Measurements from ENCODE around the gene CD82.
"Not testable (repeated sequence)": the region's sequence is repeated elsewhere in the genome, so short reads cannot be mapped to it uniquely, and the experiment has no call there.

The CD82 gene

DNA sequence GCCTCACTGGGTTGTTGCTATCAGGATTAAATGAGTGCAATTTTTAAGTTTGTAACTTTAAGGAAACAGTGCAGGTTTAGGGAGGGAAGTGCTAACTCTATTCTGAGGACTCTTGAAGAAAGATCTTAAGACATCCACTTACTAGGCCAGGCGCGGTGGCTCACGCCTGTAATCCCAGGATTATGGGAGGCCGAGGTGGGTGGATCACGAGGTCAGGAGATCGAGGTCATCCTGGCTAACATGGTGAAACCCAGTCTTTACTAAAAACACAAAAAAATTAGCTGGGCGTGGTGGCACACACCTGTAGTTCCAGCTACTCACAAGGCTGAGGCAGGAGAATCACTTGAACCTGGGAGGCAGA is 5.5 kb upstream of the CD82 start:
- DNase-seq (ENCODE audit: low read depth in 2 of 2), result not testable (repeated sequence)

DNA sequence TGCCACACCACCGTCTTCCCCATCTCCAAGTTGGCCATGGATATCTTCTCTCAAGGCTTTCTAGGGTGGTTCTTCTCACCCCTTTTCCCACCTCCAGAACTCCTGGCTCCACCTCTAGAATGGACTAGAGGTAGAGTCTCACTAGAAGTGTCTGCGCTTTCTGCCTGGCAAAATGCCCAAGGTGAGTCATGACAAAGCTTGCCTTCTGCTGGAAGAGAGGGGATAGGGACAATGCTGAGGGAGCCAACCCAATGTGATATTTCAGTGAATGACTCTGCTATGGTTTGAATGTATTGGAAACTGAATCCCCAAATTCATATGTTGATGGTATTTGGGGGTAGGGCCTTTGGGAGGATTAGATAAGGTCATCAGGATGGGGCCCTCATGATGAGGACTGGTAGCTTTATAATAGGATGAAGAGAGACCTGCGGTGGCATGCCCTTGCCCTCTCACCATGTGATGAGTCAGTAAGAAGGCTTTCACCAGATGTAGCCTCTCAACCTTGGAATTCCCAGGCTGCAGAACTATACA is 4.1 kb upstream of the CD82 start:
- DNase-seq (ENCODE audit: low read depth in 2 of 2), result no peak

DNA sequence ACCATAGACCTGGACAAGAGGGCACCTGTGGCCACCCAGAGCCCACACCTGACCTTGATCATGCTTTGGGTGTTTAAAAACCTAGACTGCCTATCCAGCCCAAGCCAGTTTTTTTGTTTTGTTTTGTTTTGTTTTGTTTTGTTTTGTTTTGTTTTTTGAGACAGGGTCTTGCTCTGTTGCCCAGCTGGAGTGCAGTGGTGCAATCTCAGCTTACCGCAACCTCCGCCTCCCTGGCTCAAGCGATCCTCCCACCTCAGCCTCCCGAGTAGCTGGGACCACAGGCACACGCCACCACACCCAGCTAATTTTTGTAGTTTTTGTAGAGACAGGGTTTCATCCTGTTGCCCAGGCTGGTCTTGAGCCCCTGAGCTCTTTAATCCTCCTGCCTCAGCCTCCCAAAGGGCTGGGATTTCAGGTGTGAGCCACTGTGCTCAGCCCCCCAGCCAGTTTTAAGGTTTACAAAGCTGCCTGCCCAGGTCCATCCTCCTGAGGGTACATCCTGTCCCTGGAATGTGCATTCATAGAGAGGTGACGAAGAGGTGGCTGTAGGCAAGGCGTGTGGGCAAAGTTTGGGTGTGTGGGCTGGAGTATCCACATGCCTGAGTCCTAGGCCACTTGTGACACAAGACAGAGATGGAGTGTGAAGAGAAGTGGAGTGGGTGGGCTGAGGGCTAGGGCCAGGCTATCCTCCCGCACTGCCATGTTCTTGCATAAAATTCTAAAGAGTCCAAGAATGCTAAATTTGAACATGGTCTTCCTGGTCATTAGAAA is 3.3 kb upstream of the CD82 start:
- DNase-seq (ENCODE audit: low read depth in 2 of 2), result no peak

DNA sequence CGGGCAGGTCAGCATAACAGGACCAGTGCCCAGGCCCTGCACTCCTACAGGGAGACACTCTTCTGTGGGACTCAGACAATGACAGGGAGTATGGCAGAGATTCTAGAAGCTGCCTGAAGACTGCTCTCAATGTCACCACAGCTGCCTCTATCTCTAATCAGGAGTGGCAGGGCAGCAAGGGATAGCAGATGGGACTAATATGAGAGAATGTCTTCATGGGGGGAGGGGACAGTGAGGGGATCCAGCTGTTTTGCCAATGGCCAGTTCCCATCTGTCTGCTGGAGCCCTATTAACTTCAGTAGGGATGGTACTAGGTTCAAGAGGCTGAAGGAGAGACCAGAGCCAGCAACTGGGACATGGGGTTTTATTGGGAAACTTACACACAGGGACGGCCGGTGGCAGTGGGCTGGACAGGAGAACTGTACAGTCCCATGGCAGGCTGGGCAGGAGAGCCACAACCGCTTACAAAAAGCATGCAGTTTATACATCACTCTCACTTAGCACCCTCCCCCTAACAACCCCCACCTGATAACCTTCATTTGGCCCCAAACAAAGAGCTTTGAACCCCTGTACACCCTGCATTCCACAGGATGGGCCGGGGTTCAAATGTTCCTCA is 2.5 kb upstream of the CD82 start:
- DNase-seq (ENCODE audit: low read depth in 2 of 2), result no peak

DNA sequence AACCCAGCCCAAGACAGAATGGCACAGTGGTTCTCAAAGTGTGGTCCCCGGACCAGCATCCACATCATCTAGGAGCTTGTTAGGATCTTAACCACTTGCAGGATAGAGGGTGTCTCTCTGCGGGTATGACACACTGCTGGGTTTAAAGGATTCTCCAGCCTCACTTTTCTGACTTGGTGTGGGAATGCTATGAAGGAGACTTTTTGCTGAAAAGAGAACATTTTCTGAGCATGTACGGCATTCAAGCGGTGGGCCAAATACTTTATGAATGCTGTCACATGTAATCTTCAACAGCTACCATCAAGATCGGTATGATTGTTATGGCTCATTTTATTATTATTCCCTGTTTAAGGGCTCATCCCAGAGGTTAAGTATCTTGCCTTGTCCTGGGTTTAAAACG is 1.8 kb upstream of the CD82 start:
- DNase-seq (ENCODE audit: low read depth in 2 of 2), result no peak

DNA sequence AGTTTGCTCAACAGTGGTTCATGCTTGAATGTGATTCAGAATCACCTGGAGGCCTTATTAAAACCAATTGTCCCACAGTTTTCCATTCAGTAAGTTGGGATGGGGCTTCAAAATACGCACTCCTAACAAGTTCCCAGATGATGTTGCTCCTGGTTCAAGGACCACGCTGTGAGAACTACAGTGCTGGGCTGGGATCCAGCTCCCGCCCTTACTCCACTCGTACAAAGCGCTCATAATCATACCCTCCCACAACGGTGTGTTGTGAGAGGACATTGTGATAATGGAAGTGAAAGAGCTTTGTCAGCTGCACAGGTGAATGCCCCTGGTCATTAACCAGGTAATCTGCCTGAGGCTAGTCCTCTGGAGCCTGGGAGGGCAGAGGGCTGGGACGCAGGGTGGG is 1.3 kb upstream of the CD82 start:
- DNase-seq (ENCODE audit: low read depth in 2 of 2), result no peak

DNA sequence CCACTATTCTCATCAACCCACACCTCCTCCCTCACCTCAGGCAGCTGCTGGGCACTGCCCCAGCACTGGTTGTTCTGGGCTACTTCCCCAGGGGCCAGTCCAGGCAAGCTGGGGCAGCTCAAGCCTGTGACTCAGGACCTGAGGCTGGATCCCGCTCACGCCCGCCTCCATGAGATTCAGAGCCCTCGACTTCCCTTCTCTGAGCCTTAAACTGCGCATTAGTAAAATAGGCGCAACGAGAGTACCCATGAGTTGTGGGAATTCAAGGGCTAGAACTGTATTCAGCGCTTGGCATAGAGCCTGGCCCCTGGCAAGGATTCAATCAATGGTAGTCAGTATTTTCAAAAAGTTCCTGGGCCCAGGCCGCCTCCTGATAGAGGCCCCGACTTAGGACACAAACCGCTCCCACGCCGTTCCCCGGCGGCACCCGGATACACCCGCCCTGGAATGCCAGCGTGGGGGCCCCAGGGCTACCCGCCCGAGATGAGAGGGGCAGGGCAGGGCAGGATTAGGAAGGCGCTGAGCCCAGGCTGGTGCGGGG is 723 bp upstream of the CD82 start:
- DNase-seq (ENCODE audit: low read depth in 2 of 2), result no peak

DNA sequence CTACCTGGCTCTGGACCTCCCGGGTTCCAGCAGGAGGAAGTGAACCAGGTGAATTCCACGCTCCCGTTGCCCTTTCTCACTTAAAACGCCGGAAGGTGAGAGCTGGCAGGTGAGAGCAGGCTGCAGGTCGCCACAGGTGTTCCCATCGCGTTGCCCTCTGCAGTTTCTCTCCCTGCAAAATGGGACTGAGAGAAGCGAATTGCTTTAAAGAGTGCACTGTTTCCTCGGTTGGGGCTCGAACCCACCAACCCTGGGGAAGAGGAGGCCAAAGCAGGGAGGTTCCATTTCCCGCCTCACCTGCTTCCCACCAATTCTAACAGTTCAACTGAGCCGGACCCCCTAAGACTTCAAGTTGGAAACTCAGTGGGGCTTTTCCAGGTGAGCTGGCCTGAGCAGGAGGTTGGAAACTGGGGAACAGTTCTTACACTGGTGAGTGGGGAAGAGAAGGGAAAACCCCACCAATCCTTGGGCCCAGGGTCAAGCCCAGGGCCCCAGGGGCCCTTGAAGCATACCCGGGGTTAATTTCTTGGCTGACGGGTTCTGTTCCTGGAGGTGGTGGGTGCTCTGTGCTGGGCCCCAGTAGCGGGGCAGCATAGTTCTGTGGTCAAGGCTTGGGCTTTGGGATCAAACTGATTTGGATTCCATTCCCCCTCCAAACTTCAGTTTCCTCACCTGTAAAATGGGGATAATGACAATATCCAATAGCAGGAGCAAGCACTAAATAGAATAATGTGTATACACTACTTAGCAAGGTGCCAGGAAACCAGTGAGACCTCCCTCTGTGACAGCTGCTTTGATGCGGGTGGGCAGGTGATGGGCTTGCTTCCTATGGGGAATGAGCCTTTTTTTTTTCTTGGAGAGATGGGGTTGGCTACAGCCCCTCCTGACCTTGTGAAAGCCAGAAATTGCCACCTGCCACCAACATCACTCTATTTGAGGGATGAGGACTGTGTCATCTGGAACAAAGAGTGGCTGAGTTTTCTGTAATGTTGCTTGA is 788 bp downstream of the CD82 start:
- no peak for DNase-seq (ENCODE audit: low read depth in 2 of 2)

DNA sequence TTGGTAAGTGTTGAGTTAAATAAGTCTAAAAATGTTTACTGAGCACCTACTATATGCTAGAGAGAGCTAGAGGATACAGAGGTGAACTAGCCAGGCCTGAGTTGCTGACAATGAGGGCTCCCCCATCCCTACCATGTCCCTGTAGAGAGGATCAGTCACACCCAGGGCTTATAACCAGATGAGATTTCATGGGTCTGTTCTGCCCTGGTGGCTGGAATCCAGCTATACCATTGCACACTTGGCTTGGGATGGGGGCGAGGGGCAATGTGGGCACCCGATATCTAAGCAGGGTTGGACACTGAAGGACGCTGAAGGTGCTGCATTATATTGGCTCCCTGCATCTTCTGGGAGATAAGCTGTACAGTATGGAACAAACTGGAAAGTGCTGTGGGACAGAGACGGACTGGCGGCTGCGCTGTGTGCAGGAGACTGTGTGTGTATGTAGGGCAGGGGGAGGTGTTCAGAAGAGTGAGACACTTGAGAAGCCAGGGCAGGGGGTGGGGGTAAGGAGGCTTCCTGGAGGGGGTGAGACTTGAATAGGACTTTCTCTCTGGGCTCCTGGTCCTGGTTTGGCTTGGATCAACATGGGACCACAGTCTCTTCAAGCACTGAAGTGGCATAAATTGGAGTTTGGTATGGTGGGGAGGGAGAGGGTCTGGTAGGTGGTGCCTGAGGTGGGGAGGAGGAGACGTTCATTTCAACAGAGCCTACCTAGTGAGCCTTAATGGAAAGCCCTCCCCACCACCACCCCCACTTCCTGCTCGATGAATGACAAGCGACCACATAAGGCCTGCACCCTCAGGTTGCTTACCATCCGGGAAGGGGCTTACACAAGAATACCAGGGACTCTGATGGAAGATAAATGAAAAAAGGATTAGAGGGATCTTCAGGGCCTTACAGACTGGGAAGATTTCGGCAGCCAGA is 1.8 kb downstream of the CD82 start:
- no peak for DNase-seq (ENCODE audit: low read depth in 2 of 2)

DNA sequence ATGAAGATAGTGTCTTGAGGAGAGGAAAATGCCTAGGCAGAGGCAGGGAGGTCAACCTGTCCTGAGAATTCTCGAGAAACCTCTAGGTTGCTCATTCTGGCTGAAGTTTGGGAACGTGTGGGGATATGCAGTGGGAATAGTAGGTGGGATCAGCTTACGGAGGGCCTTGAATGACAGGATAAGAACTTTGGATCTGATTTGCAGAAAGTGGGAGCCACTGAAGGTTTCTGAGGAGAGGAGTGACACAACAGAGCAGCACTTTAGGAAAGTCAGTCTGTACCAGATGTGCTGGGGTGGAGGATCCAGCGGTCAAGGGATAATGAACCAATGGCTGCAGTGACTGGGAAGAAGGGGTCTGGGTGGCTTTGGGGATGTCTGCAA is 2.4 kb downstream of the CD82 start:
- no peak for DNase-seq (ENCODE audit: low read depth in 2 of 2)

DNA sequence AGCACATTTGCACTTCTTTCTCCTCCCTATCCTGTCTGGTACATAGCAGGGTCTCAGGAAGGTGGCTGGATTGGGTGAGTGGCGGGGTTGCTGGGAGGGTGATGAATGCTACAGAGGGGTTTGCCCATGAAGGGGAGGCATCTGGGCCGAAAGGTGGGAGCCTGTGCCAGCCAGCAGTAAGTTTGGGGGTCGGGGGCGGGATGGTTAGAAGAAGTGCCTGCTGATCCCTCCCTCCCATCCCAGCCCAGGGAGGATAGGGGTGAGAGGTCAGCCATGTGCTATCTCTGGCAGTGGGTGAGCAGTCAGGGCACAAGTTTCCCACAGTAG is 2.8 kb downstream of the CD82 start:
- DNase-seq (ENCODE audit: low read depth in 2 of 2), result no peak

DNA sequence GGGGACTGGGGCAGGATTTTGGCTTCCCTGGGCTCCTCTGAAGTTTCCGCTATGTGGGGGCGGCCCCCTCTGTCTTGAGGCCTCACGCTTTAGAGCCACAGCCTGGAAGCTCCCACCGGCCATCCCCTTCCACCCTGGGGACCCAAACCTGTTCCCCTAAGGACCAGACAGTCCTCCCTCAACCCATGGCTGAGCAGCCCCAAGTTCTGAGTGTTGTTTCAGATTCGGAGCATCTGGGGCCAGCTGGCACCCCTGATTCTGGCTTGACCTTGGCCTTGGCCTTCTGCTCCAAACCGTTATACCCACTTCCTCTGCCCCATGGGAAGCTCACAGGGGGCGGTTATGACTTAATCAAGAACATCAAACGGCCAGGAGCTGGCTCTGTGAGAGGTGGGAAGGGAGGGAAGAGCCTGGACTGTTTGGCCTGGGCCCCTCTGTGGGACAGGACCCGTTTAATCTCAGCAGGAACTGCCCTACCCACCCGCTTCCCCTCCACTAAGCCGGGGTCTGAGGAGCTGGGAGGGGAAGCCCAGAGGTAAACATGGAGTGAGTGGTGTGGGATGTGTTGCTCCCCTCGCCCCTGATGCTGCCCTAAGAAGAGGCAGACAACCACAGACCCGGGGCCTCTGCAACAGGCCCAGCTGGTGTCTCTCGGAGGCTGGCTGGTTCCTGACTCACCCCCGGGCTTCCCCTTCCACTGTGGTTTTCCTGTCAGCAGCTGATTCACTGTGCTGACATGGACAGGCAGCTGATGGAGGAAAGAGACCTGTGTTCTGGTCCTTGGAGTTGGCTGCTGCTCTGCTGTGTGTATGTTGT is 3.4 kb downstream of the CD82 start:
- DNase-seq (ENCODE audit: low read depth in 2 of 2), result peak; percentile 72 to 77

DNA sequence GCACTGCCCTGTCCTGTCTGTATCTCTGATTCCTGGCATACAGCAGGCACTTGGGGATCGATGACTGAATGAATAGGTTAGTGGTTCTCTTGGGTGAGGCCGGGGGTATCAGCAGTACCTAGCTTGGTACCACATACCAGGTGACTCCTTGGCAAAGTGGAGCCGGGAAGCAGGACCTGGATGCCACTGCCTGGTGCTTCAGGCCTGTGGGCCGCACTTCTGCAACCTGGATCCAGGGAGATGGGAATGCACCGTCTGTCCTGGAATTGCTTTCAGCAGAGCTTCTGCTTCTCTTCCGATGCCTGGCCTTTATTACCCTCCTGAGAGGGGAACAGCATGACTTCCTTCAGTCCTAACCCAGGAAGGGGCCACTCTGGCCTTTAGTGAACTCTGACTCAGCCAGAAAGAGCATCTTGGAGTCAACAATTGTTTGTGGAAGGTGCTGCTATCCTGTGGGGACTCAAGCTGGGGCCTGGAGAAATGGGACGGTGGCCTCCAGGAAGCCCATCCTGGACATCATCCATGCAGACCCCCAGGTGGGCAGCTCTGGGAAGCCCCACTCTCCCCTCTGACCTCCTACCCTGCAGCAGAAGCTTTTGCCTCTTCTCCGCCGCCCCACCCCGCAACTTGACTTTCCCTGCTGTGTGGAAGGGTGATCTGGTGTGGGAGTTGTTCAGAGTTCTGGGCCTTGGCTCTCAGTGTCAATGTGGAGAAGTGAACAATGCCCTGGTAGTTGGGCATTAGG is 5.1 kb downstream of the CD82 start:
- no peak for DNase-seq (ENCODE audit: low read depth in 2 of 2)

DNA sequence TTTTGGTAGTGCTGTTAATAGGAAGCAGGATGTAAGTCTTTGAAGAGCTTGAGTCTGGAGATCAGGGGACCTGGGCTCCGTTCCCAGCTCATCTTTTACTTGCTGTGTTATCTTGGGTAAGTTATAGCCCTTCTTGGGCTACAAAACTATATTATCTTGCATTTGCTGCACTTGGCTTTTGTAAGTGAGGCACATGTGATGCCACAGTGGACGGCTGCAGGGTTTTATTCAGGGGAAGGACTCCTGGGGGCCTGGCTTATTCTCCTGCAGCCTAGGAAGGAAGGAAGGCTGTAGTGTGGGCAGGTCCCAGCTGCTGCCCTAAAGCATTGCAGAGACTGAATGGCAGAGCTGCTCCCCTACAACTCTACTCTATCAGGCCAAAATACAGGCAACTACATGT is 6.4 kb downstream of the CD82 start:
- no peak for DNase-seq (ENCODE audit: low read depth in 2 of 2)

DNA sequence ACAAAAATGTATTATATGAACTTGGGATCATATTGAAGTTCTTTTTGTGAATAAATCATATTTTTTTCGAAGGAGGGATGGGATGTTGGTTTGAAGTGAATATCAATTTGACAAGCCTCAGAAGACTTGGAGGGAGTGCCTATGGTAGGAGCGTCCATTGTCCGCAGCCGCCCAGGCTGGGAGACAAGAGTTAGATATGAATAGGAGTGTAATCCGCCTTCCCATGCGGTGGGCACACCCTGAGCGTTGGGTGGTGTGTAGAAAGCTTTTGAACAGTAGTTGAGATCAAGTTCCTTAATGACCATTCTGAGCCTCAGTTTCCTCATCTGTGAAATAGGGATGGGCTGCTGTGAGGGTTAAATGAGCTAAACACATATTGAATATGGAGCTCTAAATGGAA is 7.0 kb downstream of the CD82 start:
- no peak for DNase-seq (ENCODE audit: low read depth in 2 of 2)

DNA sequence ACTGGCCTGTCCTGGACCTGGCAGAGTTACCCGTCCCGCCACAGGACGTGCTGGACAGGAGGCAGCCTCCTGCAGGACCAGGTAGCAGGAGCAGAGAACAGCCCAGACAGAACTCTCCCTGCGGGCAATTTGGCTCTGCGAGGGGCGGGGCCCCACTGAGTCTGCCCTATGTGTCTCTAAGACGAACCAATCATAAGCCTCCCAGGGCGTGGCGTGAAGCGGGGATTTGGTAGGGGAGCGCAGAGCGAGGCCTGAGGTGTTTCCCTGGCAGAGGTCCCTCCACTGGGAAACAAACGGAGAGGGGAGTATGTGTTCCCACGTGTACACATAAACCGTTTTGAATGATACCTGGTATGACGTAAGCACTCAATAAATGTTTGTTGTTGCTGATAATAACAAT is 7.4 kb downstream of the CD82 start:
- no peak for DNase-seq (ENCODE audit: low read depth in 2 of 2)

DNA sequence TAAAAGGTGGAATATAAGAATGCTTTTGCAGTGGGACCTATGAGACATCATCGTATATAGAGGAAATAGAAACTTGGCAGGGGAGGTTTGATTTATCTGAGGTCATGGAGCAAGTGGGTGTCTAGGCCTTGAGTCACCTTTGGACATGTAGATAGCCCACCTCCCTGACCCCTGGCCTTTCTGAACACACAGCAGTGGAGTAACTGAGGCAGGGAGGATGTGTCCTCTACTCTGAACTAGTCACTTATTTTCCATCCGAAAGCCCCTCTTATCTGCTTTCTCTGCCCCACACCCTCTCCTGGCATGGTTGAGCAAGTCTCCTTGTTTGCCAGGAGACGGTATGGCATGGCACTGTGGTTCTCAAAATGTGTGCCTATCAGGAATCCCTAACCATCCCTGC is 7.9 kb downstream of the CD82 start:
- no peak for DNase-seq (ENCODE audit: low read depth in 2 of 2)

DNA sequence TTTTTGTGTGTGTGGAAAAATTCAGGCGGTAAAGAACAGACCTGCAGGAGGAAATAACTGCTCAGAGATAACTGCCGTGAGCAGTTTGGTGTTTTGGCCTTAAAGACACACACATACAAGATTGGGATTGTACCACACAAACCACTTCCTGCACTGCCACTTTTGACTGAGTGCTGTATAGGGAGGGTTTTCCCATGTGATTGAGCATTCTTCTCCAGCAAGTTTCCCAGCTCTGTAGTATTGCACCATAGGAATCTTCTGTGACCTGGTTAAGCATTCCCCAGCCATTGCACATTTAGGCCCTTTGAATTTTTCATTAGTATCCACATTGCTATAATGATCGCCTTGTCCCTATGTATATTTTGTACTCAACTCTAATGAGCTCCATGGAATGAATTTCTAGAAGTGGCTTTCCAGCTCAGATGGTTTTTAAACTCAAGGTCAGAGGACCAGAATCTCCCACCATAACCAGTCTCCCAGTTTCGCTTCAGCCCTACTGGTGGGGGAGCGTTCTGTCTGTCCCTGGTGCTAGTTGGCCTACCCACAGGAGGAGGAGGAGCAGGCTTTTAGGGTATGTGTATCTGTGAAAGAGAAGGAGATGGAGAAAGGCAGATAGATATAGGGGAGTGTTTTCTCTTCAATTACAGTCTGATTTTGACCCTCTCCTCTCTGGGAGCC is 9.3 kb downstream of the CD82 start:
- no peak for DNase-seq (ENCODE audit: low read depth in 2 of 2)

DNA sequence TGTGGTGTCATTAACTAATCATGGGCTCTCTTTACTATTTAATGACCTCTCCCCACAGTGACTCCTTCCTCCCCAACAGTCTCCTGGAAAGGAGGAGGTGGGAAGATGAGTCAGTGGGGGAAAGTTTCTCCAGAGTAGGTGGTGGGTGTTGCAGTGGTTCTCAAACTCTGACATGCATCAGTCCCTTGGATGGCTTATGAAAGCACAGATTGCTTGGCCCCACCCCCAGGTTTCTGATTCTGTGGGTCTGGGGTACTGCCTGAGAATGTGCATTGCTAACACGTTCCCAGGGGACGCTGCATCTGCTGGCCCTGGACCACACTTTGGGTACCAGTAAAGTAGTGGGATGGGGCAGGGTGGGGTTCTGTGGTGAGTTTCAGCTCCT is 9.8 kb downstream of the CD82 start:
- no peak for DNase-seq (ENCODE audit: low read depth in 2 of 2)

Measured in stimulated activated CD8-positive, alpha-beta memory T cell treated with anti-CD3 and anti-CD28 coated beads, Interleukin-2, amount 100 ng/mL, for 1 hour (primary cell).